ENCODE measurements around the gene SCFD2. TPM values are rescaled to one million over a fixed set of nuclear protein-coding genes. Genes with fewer than 3 reads are reported as not detected.

SCFD2 gene
- total and polyA plus RNA-seq, 2 donors (not counting 3 experiments of a cell fraction or from before 2014, with no cell fraction given): 12.3 to 22.8 TPM

- BruUV-seq (replicated peaks): no TSS peak
- intact Hi-C loops (cut with micrococcal nuclease): no loop called here
- DNase-seq (ENCODE audit: low read depth, low spot score) (no peak), FAIRE-seq (no peak)
- Histone ChIP-seq H2AFZ (ENCODE audit: low read depth, low read length) (no peak overlapping the region), H3K9ac (replicated peaks; ENCODE audit: extremely low read depth, insufficient read depth, low read length) (no peak overlapping the region), H4K20me1 (replicated peaks; ENCODE audit: control insufficient read depth, extremely low read depth, insufficient read depth, low read length) (no peaks in the 10 kb centered on the region), H3K36me3 (ENCODE audit: control insufficient read depth in 2 of 2, extremely low read depth in 1 of 2, insufficient read depth in 2 of 2, low read length in 2 of 2) (no peaks in the 10 kb centered on the region), H3K4me2 (ENCODE audit: insufficient read depth, low read length) (no peak overlapping the region), H3K4me3 (replicated peaks in 1 of 3; ENCODE audit: insufficient read depth in 1 of 3, low read depth in 1 of 3, low read length in 3 of 3) (no peak overlapping the region), H3K4me1 (ENCODE audit: control insufficient read depth, extremely low read depth, insufficient read depth, low read length) (no peaks in the 10 kb centered on the region), H3K79me2 (ENCODE audit: control insufficient read depth, insufficient read depth, low read length) (no peaks in the 10 kb centered on the region), H3K9me3 (replicated peaks; ENCODE audit: control insufficient read depth, insufficient read depth, low read length) (no peaks in the 10 kb centered on the region), H3K9me1 (replicated peaks; ENCODE audit: control insufficient read depth, extremely low read depth, insufficient read depth, low read length) (no peaks in the 10 kb centered on the region), H3K27me3 (ENCODE audit: control insufficient read depth in 2 of 2, insufficient read depth in 2 of 2, low read length in 2 of 2) (no peaks in the 10 kb centered on the region), H3K27ac (ENCODE audit: insufficient read depth, low read depth, low read length) (no peak overlapping the region)
- ChIA-PET POLR2A (no interaction called here), CTCF (interaction anchor here (0.7 to 2.7 kb wide), 3 partner anchors 9 to 122 kb away, joined by 3 to 17 read pairs (median 3); no protein-coding TSS in a partner anchor)
- dilution Hi-C loops (cut with MboI; ENCODE audit: extremely low pct_ligation_motif_present, low sequenced_read_pairs): no loop called here
- TF ChIP-seq POLR2A (IDR thresholded peaks at IDR 0.05; ENCODE audit: low read depth, low read length): no peak
- TF ChIP-seq MYC (IDR thresholded peaks at IDR 0.05; ENCODE audit: low read depth, low read length): no peak
- TF ChIP-seq CTCF (IDR thresholded peaks at IDR 0.05; ENCODE audit: extremely low read depth in 1 of 2, insufficient read depth in 1 of 2, low read depth in 1 of 2, low read length in 2 of 2): no peak
- TF ChIP-seq EZH2 (IDR thresholded peaks at IDR 0.05; ENCODE audit: borderline replicate concordance, low read depth, low read length, severe bottlenecking): no peak
- no peak for TF ChIP-seq GATA2 (IDR thresholded peaks at IDR 0.05; ENCODE audit: insufficient read depth, insufficient read length, low read depth, low read length)
- no peak for TF ChIP-seq POLR2AphosphoS5 (IDR thresholded peaks at IDR 0.05; ENCODE audit: insufficient read depth, low read depth, low read length)
- no peak for TF ChIP-seq MAX (IDR thresholded peaks at IDR 0.05; ENCODE audit: insufficient read depth, insufficient read length)
- TF ChIP-seq FOS (IDR thresholded peaks at IDR 0.05; ENCODE audit: borderline replicate concordance, insufficient read depth, low read length): no peak
- TF ChIP-seq JUN (IDR thresholded peaks at IDR 0.05; ENCODE audit: borderline replicate concordance, insufficient read depth, insufficient read length, low read depth): no peak
Observed at GRCh38 chr4:53064609-53065008, 301.3 kb downstream of the SCFD2 start.
